ENCODE results near the gene SMARCAL1.

The SMARCAL1 gene

DNA sequence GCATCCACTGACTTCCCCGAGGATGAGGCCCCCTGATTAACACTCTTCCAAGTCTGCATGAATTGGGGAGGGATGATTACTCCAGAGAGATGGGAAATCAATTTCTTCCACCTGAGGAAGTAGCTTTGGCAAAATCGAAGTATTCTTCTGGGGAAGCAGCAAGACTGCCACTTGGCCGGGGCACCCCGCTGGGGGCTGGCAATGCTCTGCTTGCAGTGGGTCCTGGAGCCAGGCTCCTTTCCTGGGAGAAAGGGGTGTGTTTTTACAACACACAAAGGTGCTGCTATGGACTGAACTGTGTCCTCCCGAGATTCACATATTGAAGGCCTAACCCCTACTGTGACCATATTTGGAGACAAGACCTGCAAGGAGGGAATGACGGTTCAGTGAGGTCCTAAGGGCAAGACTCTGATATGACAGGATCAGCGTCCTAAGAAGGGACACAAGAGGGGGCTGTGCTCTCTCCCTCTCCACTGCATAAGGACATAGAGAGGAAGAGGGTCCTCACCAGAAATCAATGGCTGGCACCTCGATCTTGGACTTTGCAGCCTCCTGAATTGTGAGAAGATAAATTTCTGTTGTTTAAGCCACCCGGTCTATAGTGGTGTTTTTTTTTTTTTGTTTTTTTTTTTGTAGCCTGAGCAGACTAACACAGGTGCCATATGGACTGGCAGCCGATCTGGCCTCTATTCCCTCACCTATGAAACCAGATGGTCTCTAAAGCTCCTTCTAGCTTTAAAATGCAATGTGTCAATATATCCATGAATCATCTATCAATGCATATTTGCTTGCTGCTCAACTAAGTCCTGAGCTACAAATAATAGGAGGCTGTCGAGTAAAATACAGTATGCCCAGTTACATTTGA is 3.6 kb upstream of the SMARCAL1 start:
- Histone ChIP-seq H3K9ac (no peak overlapping the region), H3K79me2 (no peaks in the 10 kb centered on the region)

DNA sequence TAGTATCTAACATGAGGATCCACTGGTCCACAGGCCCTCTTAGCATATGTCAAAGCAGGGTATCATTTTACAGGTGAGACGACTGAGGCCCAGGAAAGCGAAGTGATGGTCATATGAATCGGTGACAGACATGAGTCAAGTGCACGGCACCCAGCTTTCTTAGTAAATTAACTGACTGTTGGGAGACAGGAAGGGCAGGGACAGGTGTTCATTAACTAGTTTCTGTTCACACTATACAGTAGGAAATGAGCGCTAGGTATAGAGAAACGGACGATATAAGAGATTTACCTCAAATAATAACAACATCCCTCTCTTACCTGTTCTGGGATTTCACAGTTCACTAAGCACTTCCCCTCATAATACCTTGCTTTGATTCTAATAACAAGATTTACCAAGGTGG is 1.7 kb upstream of the SMARCAL1 start:
- H3K27me3 ChIP-seq (ENCODE audit: control insufficient read depth, insufficient read depth, low read length), result no peaks in the 10 kb centered on the region
- H3K4me2 ChIP-seq (ENCODE audit: low read length), result no peak overlapping the region
- no peak overlapping the region for H2AFZ ChIP-seq
- H3K9me3 ChIP-seq (ENCODE audit: control insufficient read depth, low read length), result no peaks in the 10 kb centered on the region
- H3K4me1 ChIP-seq, result no peaks in the 10 kb centered on the region
- H3K36me3 ChIP-seq (ENCODE audit: control insufficient read depth, insufficient read depth, low read length), result no peaks in the 10 kb centered on the region
- H3K27ac ChIP-seq, result no peak overlapping the region
- no peak overlapping the region for H3K4me3 ChIP-seq (ENCODE audit: low read depth, low read length)
- no peaks in the 10 kb centered on the region for H3K79me2 ChIP-seq
- TF ChIP-seq, protein P1, sequence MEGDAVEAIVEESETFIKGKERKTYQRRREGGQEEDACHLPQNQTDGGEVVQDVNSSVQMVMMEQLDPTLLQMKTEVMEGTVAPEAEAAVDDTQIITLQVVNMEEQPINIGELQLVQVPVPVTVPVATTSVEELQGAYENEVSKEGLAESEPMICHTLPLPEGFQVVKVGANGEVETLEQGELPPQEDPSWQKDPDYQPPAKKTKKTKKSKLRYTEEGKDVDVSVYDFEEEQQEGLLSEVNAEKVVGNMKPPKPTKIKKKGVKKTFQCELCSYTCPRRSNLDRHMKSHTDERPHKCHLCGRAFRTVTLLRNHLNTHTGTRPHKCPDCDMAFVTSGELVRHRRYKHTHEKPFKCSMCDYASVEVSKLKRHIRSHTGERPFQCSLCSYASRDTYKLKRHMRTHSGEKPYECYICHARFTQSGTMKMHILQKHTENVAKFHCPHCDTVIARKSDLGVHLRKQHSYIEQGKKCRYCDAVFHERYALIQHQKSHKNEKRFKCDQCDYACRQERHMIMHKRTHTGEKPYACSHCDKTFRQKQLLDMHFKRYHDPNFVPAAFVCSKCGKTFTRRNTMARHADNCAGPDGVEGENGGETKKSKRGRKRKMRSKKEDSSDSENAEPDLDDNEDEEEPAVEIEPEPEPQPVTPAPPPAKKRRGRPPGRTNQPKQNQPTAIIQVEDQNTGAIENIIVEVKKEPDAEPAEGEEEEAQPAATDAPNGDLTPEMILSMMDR (IDR thresholded peaks at IDR 0.05), result no peak
- H3K9ac ChIP-seq, result no peak overlapping the region

More for the DNA sequence above, 3.6 kb upstream of the SMARCAL1 start:
- Histone ChIP-seq H3K27me3 (ENCODE audit: control insufficient read depth, insufficient read depth, low read length) (no peaks in the 10 kb centered on the region), H3K36me3 (ENCODE audit: control insufficient read depth, insufficient read depth, low read length) (no peaks in the 10 kb centered on the region), H3K4me2 (ENCODE audit: low read length) (no peak overlapping the region), H3K9me3 (ENCODE audit: control insufficient read depth, low read length) (no peaks in the 10 kb centered on the region), H3K27ac (no peak overlapping the region), H3K4me3 (ENCODE audit: low read depth, low read length) (no peak overlapping the region), H3K4me1 (no peaks in the 10 kb centered on the region), H2AFZ (no peak overlapping the region)
- TF ChIP-seq, protein P1 (IDR thresholded peaks at IDR 0.05), result no peak

DNA sequence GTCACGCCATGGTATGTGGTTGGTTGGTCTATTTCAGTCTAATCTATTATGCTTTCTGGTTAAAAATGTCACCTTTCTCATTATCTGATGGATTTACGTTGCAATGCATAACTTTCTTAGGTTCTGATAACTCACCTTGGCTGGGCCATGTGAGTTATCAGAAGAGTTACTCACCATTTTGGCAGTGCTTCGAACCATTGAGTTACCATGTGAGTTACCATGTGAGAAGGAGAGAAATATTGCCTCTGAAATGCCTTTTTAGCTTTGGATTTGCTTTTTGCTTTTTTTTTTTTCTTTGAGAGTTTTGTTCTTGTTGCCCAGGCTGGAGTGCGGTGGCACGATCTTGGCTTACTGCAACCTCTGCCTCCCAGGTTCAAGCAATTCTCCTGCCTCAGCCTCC is 1.6 kb downstream of the SMARCAL1 start:
- no peaks in the 10 kb centered on the region for H3K4me1 ChIP-seq
- no peak overlapping the region for H3K4me3 ChIP-seq (ENCODE audit: low read depth, low read length)
- H3K4me2 ChIP-seq (ENCODE audit: low read length), result no peak overlapping the region
- H2AFZ ChIP-seq, result no peak overlapping the region
- no peaks in the 10 kb centered on the region for H3K27me3 ChIP-seq (ENCODE audit: control insufficient read depth, insufficient read depth, low read length)
- H3K79me2 ChIP-seq, result no peaks in the 10 kb centered on the region
- no peak overlapping the region for H3K27ac ChIP-seq
- H3K9me3 ChIP-seq (ENCODE audit: control insufficient read depth, low read length), result no peaks in the 10 kb centered on the region
- TF ChIP-seq, protein P1 (IDR thresholded peaks at IDR 0.05), result no peak
- H3K9ac ChIP-seq, result no peak overlapping the region
- no peaks in the 10 kb centered on the region for H3K36me3 ChIP-seq (ENCODE audit: control insufficient read depth, insufficient read depth, low read length)

DNA sequence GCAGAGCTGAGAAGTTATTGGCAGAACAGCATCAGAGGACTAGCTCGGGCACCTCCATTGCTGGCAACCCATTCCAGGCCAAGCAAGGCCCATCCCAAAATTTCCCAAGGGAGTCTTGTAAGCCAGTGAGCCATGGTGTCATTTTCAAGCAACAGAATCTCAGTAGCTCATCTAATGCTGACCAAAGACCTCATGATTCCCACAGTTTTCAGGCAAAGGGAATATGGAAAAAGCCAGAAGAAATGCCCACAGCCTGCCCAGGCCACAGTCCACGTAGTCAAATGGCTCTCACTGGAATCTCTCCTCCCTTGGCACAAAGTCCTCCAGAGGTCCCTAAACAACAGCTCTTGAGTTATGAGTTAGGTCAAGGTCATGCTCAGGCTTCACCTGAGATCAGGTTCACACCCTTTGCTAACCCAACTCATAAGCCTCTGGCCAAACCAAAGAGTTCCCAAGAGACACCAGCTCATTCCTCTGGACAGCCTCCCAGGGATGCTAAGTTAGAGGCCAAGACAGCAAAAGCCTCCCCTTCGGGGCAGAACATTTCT is 2.6 kb downstream of the SMARCAL1 start:
- Histone ChIP-seq H3K79me2 (no peaks in the 10 kb centered on the region), H3K4me2 (ENCODE audit: low read length) (no peak overlapping the region), H2AFZ (no peak overlapping the region), H3K9ac (no peak overlapping the region), H3K27me3 (ENCODE audit: control insufficient read depth, insufficient read depth, low read length) (no peaks in the 10 kb centered on the region), H3K36me3 (ENCODE audit: control insufficient read depth, insufficient read depth, low read length) (no peaks in the 10 kb centered on the region), H3K4me3 (ENCODE audit: low read depth, low read length) (no peak overlapping the region), H3K9me3 (ENCODE audit: control insufficient read depth, low read length) (no peaks in the 10 kb centered on the region), H3K4me1 (no peaks in the 10 kb centered on the region), H3K27ac (no peak overlapping the region)
- TF ChIP-seq, protein P1 (IDR thresholded peaks at IDR 0.05), result no peak

Data from parathyroid adenoma (tissue), 2 donors.